ENCODE measurements around the gene PLET1.

PLET1 gene

DNA sequence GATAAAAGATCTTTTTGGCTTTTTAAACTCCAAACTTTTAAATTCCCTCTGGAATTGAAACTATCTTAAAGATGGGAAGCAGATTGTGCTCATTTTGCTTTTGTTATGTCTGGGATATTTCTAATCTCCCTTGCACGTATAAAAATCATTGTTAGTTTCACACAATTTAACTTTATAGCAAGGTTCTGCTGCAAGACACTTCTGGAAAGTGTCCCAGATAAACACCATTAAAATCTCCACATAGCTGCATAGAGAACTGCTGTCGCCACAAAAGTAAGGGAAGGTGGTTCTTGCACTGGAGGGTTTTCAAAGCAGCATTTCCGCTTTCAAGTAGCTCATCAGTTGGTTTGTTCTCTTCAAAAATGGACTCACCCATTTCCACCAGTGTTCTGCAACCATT is 22.6 kb downstream of the PLET1 start:
- no peak for DNase-seq (ENCODE audit: low spot score)

DNA sequence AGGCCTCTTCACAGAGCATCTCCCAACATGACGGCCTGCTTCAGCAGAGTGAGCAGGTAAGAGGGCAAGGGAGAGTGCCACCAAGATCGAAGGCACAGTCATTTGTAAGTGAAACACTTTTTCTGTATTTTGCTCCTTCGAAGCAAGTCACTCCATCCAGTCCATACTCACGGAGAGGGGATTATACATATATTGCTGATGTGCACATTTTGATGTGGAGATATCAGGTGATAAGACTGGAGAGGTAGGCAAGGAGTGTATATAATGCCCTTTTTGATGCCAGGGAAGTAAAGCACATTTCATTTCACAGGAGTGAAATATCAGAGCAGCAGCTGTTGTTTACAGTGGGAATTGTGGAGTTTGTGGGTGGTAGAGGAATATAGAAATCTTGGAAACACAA is 23.2 kb downstream of the PLET1 start:
- no peak for DNase-seq (ENCODE audit: low spot score)

DNA sequence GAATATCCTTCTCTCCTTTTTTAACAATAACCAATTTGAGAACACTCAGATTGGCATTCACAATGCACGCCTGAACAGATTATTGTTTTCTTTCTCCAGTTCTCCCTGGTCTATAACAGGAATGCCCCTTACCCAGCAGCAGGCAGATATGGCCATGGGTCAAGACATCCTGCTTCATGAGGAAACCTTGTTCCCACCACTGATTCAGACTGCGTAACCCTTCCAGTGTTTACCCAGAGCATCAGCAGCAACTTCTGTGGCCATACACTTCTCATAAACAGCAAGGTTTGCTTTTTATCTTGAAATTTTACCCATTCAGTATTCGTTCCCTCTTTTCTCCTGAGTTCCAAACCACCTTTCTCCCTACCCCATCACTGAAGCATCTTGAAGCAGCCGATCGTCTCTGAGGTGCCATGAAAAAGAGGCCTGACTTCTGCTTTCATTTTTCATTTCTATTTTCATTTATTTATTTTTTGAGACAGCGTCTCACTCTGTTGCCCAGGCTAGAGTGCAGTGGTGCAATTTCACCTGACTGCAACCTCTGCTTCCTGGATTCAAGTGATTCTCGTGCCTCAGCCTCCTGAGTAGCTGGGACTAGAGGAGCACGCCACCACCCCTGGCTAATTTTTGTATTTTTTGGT is 24.8 kb downstream of the PLET1 start:
- no peak for DNase-seq (ENCODE audit: low spot score)

DNA sequence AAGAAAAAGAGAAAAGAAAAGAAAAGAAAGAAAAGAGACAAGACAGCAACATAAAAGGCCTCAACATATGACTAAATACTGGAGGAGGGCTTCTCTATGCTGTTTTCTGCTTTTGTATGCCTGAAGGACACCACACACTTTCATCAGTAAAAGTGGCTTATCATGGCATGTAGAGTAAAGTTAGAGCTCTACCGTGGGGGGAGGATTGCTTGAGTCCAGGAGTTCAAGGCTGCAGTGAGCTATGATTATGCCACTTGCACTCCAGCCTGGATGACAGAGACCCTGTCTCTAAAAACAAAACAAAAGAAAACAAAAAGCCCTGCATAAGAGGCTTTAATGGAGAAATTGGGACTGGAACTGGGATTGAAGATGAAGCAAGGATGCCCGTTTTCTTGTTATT is 28.7 kb downstream of the PLET1 start:
- DNase-seq (ENCODE audit: low spot score) = no peak

DNA sequence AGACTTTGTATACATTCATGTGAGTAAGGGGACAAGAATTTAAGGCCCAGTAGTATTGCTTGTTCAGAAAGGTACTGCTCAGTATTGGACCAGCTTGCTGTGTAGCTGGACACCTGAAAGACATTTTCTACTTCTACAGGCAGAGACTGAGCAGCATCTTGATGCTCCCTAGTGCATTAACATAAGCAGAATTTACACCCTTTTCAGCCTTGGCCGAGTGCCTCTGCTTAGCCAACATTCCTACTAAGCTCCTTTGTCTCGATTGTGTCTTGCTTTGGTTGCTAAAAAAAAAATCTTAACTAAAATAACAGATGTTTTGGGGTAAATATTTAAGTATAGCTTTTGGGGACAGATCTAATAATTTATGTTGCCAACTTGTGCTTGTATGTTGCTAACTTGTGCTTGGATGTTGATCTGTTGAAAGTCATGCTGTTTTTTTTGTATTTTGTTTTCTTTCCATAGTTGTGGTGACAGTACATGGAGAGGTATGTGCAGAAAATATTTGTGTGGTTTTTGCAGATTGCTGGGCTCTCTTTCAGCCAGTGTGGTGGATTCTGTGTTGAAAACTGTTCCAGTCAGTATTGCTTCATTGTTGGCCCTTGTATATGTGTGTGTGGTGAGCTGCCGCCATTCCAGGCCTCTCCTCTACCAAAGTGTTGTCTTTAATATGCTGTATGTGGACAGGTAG is 30.8 kb downstream of the PLET1 start:
- no peak for DNase-seq (ENCODE audit: low spot score)

DNA sequence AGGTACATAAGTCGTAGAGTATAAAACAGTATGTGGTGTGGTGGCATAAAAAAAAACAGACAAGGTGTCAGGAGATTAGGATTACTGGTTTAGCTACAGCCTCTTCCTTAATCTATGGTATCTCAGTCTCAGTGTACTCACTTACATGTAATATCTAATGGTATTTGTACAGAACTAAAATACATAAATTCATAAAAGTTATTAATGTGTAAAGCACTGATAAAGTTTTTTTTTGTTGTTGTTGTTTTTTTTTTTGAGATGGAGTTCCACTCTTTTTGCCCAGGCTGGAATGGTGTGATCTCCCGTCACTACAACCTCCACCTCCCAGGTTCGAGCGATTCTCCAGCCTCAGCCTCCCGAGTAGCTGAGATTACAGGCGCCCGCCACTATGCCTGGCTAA is 31.5 kb downstream of the PLET1 start:
- no peak for DNase-seq (ENCODE audit: low spot score)

DNA sequence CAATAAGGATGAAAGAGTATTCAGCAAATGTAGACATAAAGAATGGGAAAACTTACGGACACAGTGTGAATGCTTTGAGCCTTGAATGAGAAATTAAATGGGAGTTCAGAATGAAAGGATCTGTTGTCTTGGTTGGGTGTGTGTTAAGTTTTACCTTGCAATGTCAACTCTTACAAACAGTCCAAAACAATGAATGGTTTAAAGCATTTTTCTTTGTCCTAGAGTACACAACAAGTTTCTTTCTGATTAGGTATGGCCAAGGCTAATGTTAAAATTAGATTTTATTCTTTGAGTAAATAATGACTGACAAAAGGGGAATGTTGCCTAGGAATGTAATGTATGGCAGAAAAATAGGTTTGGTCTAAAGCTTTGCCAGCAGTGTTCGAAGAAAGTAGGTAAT is 32.0 kb downstream of the PLET1 start:
- no peak for DNase-seq (ENCODE audit: low spot score)

DNA sequence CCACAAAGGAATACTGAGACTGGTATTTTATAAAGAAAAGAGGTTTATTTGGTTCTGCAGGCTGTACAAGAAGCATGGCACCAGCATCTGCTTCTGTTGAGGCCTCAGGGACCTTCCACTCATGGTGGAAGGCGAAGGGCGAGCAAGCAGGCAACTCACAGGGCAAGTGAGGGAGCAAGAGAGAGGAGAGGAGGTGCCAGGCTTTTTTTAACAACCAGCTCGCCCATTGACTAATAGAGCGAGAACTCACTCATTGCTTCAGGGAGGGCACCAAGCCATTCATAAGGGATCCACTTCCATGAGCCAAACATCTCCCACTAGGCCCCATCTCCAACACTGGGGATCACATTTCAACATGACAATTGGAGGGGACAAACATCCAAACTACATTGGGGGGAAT is 33.2 kb downstream of the PLET1 start:
- no peak for DNase-seq (ENCODE audit: low spot score)

DNA sequence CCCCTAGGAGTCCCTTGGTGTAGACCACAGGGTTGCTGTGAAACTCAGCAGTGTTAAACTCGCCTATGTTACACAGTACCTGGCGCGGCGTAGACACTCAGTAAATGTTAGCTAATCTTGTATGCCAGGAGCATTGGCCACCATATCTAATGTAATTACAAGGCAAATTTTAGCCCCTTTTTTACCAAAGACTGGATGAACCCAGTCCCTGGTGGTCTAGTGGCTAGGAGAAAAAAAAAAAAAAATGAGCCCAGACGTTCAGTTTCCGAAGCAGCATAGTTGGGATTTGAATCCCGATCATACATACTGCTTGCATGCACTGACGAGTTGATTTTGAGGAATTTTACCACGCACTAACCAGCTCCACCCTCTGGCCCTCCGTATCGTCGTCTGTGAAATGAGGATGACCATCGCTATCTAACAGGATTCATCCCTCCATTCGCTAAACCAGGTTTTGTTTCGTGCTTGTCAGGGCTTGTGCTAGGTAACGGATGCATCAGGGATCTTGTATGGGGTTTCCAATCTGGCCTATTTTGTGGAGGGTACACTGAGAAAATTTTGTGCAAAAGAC is 33.7 kb downstream of the PLET1 start:
- DNase-seq (ENCODE audit: low spot score) = no peak

DNA sequence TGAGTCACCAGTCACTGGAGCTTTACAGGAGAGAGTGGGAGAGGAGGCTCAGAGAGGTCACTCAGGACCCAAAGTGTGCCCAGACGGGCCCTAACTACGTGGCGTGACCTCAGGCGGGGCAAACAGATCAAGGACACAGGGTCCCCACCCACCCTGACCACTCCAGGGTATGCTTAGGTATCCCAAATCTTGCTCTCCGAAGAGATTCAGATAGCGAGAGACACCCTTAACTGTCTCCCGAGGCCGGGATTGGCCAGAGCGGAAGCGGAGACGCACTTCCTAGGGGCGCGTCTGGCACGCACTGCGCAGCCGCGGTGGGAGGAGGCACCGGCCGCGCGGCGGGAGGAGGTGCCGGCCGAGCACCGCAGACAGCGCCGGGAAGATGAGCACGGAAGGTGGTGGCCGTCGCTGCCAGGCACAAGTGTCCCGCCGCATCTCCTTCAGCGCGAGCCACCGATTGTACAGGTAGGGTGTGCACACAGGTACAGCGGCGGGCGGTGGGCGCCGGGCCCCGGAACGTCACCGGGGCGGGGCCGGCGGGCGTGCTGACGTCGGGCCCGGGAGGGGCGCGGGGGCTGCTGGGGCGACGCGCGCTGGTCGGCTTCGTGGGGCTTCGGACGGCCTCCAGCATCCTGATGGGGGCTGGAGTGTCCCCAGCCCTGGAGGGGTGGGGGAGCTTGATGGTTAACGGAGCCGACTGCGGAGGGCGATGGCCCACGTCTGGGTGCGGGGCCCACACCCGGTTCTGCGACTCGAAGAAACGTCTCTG is 34.4 kb downstream of the PLET1 start, which contains the start of gene PTS:
TSS of gene PTS (plus strand) at position 367 of the 769 bp plus-strand sequence. CDS start at position 383, 16 bp downstream.
- peak; percentile 90 for DNase-seq (ENCODE audit: low spot score)

DNA sequence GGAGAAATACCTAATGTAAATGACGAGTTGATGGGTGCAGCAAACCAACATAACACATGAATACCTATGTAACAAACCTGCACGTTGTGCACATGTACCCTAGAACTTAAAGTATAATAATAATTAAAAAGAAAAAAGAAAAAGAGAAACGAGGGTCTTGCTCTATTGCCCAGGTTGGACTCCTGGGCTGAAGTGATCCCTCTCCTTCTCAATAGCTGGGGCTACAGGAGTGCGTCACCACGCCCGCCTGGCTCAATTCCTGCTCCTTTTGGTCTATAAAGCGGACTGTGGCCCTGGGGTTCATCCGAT is 35.0 kb downstream of the PLET1 start:
- no peak for DNase-seq (ENCODE audit: low spot score)

DNA sequence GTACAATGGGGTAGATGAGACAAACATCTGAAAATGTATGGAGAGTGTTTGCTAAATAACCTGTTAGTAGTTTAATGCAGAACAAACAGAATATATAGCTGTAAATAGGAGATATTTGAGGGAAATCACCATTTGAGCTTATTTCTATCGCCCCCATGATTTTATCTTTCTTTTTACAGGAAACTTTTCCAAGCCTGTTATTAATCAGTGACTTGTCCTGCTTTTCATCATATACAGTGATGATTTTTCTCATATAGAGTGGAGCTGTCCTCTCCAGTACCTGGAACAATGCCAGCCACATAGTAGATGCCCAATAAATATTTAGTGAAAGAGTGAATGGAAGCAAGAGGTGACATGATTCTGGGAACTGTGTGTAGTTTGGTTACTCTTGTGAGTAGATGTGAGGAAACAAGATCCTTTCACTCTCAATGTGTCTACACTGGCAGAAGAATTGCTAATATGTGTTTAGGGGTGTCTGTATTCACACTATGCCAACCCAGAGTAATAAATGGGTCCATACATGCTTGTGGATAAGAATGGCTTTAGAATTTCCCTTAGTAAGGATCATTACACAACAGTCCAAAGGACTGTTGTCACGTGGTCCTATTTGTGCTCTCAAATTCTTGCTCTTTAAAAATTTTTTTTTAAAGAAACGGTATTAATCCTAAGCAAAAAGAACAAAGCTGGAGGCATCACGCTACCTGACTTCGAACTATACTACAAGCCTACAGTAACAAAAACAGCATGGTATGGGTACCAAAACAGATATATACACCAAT is 36.7 kb downstream of the PLET1 start:
- no peak for DNase-seq (ENCODE audit: low spot score)

DNA sequence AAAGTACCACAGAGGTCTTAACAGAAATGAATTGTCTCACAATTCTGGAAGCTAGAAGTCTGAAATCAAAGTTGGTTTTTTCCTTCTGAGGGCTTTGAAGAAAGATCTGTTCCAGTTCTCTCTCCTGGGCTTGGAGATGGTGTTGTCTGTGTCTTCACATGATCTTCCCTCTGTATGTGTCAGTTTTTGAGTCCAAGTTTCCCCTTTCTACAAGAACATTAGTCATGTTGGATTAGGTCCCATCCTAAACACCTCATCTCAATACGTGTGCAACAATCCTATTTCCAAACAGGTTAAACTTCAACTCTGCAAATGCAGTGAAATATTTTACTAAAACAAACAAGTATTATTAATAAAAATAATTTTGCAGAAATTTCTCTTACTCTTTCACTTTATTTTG is 37.5 kb downstream of the PLET1 start:
- no peak for DNase-seq (ENCODE audit: low spot score)

DNA sequence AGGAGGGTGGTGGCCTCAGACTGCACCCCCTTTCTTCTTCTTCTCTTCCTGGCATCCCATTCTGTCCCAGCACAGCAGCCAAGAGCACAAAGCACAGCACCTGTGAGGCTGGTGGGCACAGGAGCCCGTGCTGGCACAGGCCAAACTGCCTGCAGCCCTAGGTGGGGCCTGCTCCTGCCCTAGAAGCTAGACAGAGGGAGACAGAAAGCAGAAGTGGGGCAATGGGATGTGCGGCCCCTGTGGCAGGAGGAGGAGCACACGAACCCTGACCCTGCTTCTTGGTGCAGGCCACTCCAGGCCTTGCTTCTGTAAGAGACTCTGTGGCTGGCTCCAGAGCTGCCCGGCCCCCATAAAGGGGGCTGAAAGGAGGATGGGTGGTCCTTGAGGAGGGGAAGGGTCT is 38.4 kb downstream of the PLET1 start:
- no peak for DNase-seq (ENCODE audit: low spot score)

DNA sequence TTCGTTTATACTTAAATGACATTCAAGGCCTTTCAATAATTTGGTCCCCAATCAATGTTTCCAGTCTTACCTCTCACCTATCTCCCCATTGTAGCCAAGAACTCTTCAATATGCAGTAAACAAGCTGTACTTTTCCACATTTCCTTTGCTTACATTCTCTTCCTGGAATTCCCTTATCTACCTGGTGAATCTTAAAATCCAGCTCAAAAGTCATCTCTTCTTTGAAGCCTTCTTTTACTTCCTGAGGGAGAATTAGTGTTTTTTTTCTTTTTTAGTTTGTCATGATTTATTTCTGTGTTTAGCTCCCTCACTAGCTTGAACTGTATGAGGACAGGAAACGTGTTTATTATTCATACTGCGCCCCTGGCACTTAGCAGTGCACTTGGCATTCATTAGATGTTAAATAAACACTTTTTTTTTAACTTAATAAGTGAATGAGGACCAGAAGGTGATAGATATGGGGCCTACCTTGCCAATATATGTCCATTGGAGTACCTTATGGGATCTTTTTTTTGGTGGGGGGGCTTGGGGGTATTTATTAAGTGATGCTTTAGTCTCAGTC is 39.3 kb downstream of the PLET1 start:
- DNase-seq (ENCODE audit: low spot score) = no peak

DNA sequence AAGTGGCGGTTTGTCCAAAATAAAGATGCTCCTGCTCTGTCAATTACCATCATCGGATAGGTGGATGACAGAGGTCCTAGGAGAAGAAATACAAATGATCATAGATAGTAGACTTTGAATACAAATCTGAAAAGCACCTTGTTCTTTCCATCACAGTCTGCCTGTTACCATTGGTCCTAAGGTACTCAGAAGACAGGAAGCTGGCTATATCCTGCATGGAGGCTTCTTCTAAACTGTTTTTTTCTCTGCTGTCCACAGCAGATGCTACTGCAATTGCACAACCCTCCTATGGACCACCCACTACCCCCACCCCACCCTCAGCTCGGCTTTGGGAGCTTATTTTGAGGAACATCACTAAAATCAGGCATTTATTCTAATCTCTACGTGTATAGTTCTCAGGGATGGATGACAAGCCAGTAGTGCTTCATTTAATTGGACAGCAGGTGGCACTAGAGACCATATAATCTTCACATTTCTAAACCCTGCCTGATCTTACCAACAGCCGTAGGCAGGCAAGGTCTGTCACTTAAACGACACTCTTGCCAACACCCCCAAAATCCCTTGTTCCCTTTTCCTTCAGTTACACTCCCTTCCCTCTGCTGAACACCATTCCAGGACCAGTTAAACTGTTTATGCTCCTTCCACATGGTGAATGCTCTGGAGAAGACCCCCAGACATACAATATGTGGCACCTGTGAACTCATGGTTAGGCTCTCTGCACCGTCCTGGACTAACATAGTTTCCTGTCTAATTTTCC is 41.0 kb downstream of the PLET1 start:
- peak; percentile 80 for DNase-seq (ENCODE audit: low spot score)

DNA sequence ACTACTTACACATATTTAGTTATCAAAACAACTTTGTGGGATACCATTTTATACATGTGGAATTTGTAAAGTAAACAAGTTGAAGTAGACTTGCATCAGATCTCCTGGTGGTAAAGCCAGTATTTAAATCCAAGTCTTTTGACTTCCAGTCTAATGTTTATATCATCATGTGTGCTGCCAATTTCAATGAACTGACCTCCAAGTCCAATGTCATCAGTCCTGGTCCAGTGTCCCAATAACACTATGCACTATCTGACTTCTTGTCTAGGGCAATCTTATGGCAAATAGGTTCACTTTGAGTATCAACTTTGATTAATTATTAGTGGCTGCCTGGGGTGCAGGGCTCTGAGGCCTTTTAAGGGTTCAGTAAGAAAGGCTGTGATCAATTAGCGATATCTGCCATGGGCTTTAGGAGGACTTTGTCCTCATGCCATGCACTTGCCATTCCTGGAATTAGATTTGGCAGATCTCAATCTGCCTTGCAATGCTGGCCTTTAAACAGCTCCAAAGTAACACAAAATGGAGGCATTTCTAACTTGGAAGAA is 44.0 kb downstream of the PLET1 start:
- no peak for DNase-seq (ENCODE audit: low spot score)

DNA sequence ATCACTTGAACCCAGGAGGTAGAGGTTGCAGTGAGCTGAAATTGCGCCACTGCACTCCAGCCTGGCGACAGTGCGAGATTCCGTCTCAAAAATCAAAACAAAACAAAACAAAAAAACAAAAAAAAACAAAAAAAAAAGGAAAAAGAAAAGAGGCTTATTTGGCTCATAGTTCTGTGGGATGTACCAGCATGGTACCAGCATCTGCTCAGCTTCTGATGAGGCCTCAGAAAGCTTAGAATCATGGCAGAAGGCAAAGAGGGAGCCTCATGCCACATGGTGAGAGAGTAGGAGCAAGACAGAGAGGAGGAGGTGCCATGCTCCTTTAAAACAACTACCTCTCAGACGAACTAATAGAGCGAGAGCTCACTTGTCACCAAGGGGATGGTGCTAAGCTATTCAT is 45.0 kb downstream of the PLET1 start:
- no peak for DNase-seq (ENCODE audit: low spot score)

DNA sequence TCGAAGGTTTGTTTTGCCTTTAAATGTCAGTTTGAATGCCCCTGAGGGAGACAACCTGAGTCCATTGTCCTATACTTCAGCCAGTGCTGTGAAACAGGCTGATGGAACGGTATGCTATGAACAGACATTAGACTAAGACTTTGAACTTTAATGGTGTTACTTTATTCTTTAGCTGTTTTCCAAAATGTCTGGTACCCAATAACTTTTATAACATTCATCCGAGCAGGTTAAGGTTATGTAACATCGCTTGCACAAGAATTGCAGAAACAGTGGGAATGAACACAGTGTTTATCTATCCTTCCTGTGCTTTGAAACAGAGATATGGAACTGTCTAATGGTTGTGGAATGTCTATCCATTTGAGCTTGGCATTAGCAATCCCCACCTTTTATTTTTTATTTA is 46.9 kb downstream of the PLET1 start:
- DNase-seq (ENCODE audit: low spot score) = no peak

DNA sequence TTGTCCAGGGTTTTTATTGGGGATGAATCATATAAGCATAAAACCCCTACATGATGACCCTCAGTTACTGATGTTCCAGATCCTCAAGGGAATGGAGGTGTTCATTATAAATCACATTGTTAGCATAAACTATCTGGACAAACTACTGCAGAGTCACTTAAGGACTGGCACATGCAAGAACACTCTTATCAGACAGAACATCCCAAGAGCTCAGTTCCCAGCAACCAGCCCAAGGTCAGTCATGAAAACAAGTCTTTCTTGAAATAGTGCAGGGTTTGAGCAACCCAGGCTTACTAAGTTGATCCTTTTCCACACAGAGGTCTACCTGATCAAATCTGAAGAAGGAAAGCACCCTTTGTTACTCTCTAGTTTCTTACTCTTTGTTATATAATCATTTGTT is 48.0 kb downstream of the PLET1 start:
- no peak for DNase-seq (ENCODE audit: low spot score)

DNA sequence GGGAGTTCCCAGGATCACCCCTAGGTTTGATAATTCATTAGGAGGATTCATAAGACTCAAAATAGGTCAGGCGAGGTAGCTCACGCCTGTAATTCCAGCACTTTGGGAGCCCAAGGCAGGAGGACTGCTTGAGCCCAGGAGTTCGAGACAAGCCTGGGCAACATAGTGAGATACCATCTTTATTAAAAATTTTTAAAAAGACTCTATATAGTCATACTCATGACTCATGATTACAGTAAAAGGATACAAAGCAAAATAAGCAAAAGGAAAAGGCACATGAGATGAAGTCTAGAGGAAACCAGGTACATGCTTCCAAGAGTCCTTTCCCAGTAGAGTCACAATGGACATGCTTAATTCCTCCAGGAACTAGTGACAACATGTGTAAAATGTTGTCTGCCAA is 48.4 kb downstream of the PLET1 start:
- DNase-seq (ENCODE audit: low spot score) = no peak
